Stimulated activated CD8-positive, alpha-beta memory T cell treated with anti-CD3 and anti-CD28 coated beads, Interleukin-12 subunit alpha, Interleukin-12 subunit beta, amount 100 ng/mL, for 1 hour (primary cell): ENCODE measurements around the gene RNF7.
"Not testable (repeated sequence)": the region's sequence is repeated elsewhere in the genome, so short reads cannot be mapped to it uniquely, and the experiment has no call there.

Source experiments
- DNase-seq: peaks from one replicate; pipeline ENCODE4 v3.0.0-alpha.2; 2020; ENCODE audit warnings: low read depth

Gene RNF7

GRCh38 chr3:141782386-141782932, 44.4 kb downstream of the RNF7 start:
- DNase-seq, result no peak

GRCh38 chr3:141783632-141784031, 45.5 kb downstream of the RNF7 start:
- no peak for DNase-seq

GRCh38 chr3:141784096-141784495, 46.0 kb downstream of the RNF7 start:
- DNase-seq, result no peak

DNA sequence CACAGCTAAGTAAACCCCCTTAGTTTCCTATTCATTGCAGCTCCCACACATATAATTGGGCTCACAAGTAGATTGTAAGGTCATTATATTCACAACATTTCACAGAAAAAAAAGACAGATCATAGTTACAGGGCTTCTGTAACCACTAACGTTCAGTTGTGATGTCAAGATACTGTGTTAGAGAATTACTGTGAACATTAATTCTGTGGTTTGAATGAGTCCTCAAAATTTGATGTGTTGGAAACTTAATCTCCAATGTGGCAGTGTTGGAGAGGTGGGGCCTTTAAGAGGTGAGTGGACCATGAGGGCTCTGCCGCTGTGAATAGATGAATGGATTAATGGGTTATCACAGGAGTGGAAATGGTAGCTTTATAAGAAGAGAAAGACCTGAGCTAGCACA, 46.4 kb downstream of the RNF7 start:
- DNase-seq, result no peak

DNA sequence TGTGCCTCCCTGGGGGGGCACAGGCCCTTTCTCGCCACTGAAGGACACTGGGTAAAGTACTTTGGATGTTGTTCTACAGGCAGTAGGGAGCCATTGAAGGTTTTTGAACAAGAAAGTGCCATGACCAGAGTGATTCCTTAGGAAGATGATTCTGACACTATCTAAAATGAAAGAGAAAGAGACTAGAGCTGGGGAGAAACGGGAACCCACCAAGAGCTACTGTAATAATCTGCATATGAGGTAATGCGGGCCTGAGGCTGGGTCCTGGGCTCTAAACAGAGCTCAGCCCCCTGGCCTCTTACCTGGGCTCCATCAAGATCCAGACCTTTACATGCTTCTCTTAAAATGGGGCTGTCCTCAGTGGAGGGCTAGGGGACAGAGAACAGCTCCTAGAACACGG, 50.1 kb downstream of the RNF7 start:
- DNase-seq, result no peak

DNA sequence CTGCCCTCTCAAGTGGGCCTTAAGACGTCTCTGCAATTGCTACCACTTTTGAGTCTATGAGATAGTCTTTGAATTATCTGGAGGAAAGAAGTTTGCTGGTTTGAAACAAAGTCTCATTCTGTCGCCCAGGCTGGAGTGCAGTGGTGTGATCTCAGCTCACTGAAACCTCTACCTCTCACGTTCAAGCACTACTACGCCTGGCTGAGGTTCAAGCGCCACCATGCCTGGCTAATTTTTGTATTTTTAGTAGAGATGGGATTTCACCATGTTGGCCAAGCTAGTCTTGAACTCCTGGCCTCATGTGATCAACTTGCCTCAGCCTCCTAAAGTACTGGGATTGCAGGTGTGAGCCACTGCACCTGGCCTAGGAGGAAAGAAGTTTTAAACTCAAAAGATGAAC, 50.7 kb downstream of the RNF7 start:
- not testable (repeated sequence) for DNase-seq

- no peak for DNase-seq
Observed at GRCh38 chr3:141789281-141789680, 51.2 kb downstream of the RNF7 start.

GRCh38 chr3:141790171-141790570, 52.1 kb downstream of the RNF7 start:
- no peak for DNase-seq

DNA sequence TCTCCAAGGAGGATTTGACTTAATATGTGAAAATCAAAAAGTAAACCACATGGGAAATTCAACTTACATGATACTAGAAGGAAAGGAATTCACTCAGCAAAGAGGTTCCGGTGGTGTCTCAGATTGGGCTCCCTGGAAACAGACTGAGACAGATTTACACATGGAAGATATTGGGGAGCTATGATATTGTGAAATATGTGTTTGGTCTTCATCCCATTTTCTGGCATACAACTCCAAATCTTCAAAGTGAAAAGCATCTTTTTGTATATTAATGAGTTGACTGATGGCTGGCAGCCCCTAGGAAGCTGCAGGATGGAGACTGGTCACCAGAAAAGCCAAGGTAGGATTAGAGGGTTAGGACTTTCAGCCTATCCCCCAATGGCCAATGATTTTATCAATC, 54.4 kb downstream of the RNF7 start:
- no peak for DNase-seq

GRCh38 chr3:141793476-141794260, 55.6 kb downstream of the RNF7 start:
- no peak for DNase-seq

GRCh38 chr3:141795276-141795675, 57.2 kb downstream of the RNF7 start:
- no peak for DNase-seq

- no peak for DNase-seq
Observed at GRCh38 chr3:141795741-141796080, 57.6 kb downstream of the RNF7 start.

DNA sequence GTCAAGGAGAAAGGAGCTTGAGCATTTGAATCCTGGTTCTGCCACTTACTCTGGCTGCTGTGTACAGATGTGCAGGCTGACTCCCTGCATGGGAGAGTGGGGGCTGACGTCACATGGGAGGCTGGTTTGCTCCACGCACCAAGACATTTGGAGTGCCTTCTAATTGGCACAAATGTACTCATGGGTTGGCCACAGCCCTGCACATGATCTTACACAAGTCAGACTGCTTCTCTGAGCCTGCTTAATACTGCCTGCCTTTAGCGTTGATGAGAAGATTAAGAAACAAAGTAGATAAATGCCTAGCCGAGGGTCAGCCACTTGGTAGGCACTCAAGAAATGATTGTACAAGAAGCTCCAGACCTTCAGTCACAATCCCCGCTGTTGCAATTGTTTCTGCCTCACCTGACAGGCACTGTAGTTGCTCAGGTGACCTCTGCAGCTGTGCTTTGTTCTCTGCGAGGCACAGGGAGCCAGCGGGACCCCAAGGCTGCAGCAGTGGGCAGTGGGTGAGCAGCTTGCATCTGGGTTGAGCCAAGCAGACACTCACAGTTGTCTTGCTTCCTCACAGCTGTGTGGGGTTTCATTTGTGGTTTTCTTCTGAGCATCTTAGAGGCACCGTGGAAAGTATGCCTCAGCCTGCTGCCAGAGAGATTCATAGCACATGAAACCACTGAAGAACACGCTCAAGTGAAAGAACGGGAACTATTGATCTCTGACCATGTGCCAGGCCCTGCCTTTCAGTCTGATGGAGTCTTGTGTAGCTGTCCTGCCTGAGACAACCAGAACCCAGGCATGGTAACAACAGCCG, 58.2 kb downstream of the RNF7 start:
- DNase-seq, result peak; percentile 62
